Mucosa of rectum (tissue), 2 donors: ENCODE measurements around the gene FUT7.

Experiments
- H3K27ac ChIP-seq, 2 donors: one replicate each; pipeline ENCODE4 v1.7.0; 2013; ENCODE audit warnings: inconsistent platforms in 2 of 2, low read depth in 2 of 2, low read length in 2 of 2
- H3K27me3 ChIP-seq, 2 donors: one replicate each; pipeline ENCODE4 v1.7.0; 2013; ENCODE audit warnings: low read length in 2 of 2; ENCODE audit not compliant: control insufficient read depth in 2 of 2, insufficient read depth in 2 of 2
- H3K36me3 ChIP-seq, 2 donors: one replicate each; pipeline ENCODE4 v1.7.0; 2013; ENCODE audit warnings: low read length in 2 of 2; ENCODE audit not compliant: control insufficient read depth in 2 of 2, insufficient read depth in 2 of 2
- H3K4me1 ChIP-seq, 2 donors: one replicate each; pipeline ENCODE4 v1.7.0; 2013; ENCODE audit warnings: low read length in 2 of 2, mild to moderate bottlenecking in 1 of 2; ENCODE audit not compliant: control insufficient read depth in 2 of 2, insufficient read depth in 2 of 2
- H3K4me3 ChIP-seq, 2 donors: one replicate each; pipeline ENCODE4 v1.7.0; 2013; ENCODE audit warnings: low read length in 2 of 2
- H3K9ac ChIP-seq, 2 donors: one replicate each; pipeline ENCODE4 v1.7.0; 2013; ENCODE audit warnings: low read length in 2 of 2, low read depth in 1 of 2, mild to moderate bottlenecking in 1 of 2
- H3K9me3 ChIP-seq, 2 donors: one replicate each; pipeline ENCODE4 v1.7.0; 2013; ENCODE audit warnings: low read length in 2 of 2; ENCODE audit not compliant: control insufficient read depth in 2 of 2
- donor health status: healthy.
- donor health status: Normal muscosa, but diverticular disease.

FUT7 gene

DNA sequence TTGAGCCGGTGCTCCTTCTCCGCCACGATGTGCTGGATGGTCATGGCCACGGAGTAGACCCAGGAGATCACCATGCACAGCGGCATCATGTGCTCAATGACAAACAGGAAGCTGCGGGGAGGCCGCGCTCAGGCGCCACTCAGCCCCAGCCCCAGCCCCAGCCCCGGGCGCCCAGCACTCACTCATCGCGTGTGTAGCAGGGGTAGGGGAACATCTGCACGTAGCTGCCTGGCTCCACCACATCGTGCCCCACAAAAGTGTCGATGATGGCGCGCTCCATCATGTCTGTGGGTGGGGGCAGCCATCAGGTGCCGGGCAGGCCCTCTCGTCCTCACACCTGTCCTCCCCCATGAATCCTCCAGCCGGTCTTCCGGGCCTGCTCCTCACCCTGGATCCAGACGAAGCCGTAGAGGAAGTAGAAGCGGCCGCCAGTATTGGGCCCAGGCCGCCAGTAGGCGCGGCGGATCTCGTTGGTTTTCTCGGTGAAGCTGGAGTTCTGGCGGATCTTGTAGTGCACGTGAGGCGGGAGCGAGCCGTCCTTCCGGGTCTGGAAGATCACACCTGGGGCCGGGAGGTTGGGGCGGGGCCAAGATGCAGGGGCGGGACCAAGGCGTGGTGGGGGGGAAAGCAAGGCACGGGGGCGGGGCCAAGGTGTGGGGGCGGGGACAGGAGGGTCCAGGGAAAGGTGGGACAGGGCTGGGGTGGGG is 13.9 kb downstream of the FUT7 start:
- Histone ChIP-seq H3K36me3 (peaks cover 12 to 16% of the 10 kb centered on the region in 2 donors), H3K9ac (no peak overlapping the region), H3K27me3 (no peaks in the 10 kb centered on the region), H3K9me3 (no peaks in the 10 kb centered on the region), H3K4me1 (peaks cover 8 to 15% of the 10 kb centered on the region in 2 donors), H3K4me3 (no peak overlapping the region), H3K27ac (no peak overlapping the region)

DNA sequence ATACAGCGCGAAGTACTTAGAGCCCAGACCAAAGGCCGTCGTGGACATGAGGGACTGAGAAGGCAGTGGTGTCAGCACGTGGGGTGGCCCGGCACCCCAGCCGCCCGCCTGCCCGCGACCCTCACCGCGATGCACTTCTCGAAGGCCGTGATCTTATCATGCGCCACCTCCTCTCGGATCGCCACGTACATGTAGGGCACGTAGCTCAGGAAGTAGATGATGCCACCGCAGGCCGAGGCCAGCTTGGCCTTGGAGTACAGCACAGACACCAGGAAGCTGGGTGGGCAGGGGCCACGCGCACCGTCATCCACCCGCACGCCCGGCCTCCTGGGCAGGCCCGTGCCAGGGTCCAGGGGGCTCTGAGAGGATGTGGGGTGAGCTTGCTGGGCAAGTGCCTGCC is 14.8 kb downstream of the FUT7 start:
- Histone ChIP-seq H3K36me3 (peaks cover 15 to 18% of the 10 kb centered on the region in 2 donors), H3K9me3 (no peaks in the 10 kb centered on the region), H3K4me3 (no peak overlapping the region), H3K27ac (no peak overlapping the region), H3K4me1 (peaks cover 4 to 7% of the 10 kb centered on the region in 2 donors), H3K27me3 (no peaks in the 10 kb centered on the region), H3K9ac (no peak overlapping the region)

DNA sequence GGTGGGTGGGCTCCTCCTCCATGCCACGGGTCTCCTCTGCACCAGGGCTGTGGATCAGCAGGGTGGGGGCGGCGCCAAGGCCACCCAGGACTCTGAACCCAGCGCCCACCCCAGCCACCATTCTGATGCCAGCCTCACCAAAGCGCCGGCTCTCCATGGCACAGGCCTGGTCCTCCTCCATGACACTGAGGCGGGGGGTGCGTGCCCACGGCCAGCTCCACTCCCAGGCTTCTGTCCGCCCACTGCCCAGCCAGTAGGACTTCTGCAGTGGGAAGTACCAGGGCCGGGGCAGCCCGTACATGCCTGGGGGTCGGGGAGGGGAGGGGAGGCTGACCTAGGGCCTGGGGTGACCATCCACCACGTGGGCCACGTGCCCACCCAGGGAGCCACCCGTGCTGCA is 15.5 kb downstream of the FUT7 start:
- Histone ChIP-seq H3K9ac (no peak overlapping the region), H3K36me3 (peaks cover 15 to 18% of the 10 kb centered on the region in 2 donors), H3K27ac (no peak overlapping the region), H3K4me3 (no peak overlapping the region), H3K27me3 (no peaks in the 10 kb centered on the region), H3K4me1 (peaks cover under 1 to 3% of the 10 kb centered on the region in 2 donors), H3K9me3 (no peaks in the 10 kb centered on the region)

DNA sequence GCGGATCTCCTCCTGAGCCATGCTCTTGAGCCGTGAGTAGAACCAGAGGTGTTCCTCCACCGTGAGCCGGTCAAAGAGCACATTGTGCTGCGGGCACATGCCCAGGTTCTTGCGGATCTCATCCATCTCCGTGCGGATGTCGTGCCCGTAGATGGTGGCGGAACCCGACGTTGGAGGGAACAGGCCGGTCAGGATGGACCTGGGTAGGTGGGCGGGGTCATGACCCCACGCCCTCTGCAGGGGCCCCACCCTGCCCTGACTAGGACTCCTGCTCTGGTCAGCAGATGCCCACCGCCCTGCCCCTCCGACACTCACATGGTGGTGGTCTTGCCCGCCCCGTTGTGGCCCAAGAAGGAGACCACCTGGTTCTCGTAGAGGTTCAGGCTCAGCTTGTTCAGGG is 15.9 kb downstream of the FUT7 start:
- Histone ChIP-seq H3K4me3 (no peak overlapping the region), H3K27me3 (no peaks in the 10 kb centered on the region), H3K9ac (no peak overlapping the region), H3K27ac (no peak overlapping the region), H3K9me3 (no peaks in the 10 kb centered on the region), H3K36me3 (peaks cover 15 to 18% of the 10 kb centered on the region in 2 donors), H3K4me1 (no peaks in the 10 kb centered on the region)

DNA sequence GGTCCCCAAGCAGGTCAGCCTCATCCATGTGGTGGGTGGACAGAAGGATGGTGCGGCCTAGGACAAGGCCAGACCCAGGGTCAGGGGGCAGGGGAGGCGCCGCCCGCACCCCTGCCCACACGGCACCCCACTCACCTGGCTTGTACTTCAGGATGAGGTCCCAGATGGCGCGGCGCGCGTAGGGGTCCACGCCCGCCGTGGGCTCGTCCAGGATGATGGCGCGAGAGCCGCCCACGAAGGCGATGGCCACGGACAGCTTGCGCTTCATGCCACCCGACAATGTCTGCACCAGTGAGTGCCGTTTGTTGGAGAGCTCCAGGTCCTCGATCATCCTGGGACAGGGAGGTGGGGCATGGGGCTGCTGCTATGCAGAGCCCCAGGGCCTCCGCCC is 16.4 kb downstream of the FUT7 start:
- H3K9ac ChIP-seq, result no peak overlapping the region
- no peaks in the 10 kb centered on the region for H3K9me3 ChIP-seq
- H3K36me3 ChIP-seq, result peaks cover 15 to 18% of the 10 kb centered on the region in 2 donors
- no peak overlapping the region for H3K27ac ChIP-seq
- no peak overlapping the region for H3K4me3 ChIP-seq
- H3K27me3 ChIP-seq, result no peaks in the 10 kb centered on the region
- no peaks in the 10 kb centered on the region for H3K4me1 ChIP-seq

DNA sequence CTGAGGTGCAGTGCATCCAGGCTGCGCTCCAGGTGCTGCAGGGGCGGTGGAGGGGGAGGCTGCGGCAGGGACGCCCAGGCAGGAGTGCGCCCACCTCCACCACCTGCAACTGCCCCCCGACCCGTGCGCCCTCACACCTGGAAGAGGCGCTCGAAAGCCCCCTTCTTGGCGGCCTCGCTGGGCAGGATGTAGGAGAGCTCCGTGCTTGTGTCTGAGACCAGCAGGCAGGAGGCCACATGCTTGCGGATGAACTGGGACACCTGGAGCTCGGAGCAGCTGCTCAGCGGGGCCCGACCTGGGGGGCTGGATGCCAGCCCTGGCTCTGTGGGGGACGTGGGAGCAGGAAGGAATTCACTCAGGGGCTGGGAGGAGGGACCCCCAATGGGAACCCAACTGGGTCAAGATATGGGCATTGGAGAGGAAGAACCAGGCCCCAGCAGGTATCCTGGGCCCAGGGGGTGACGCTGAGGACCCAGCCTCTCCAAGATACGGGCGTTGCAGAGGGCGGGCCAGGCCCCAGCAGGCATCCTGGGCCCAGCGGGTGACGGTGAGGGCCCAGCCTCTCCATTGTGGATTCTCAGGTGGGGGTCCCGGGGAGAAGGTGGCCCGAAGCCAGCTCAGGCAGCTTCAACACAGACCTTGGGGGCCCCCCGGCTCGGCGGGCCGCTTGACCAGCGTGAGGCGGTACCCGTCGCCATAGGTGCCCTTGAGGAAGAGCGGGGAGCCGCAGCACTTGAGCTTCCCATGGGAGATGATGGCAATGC is 16.9 kb downstream of the FUT7 start:
- Histone ChIP-seq H3K4me3 (no peak overlapping the region), H3K4me1 (no peaks in the 10 kb centered on the region), H3K36me3 (peaks cover 15 to 18% of the 10 kb centered on the region in 2 donors), H3K9ac (no peak overlapping the region), H3K9me3 (no peaks in the 10 kb centered on the region), H3K27me3 (no peaks in the 10 kb centered on the region), H3K27ac (no peak overlapping the region)

DNA sequence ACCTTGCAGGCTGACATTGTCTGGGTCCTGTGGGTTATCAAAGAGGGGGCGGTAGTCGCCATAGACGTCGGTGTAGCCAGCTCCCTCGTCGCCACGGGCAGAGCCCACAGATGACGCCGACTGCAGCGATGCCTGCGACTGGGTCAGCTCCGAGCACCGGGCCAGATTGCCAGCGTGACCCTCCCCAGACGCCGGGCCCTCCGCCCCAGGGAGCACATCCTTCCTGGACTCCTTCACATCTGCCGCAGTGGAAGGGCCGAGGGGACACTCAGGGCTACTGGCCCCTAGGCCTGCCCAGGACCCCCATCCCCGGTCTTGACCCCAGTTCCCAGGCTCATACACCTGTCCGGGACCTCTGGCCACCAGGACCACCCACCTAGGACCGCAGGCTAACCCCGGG is 17.7 kb downstream of the FUT7 start:
- no peak overlapping the region for H3K27ac ChIP-seq
- H3K36me3 ChIP-seq, result peaks cover 15 to 22% of the 10 kb centered on the region in 2 donors
- no peak overlapping the region for H3K4me3 ChIP-seq
- no peaks in the 10 kb centered on the region for H3K9me3 ChIP-seq
- no peaks in the 10 kb centered on the region for H3K4me1 ChIP-seq
- no peaks in the 10 kb centered on the region for H3K27me3 ChIP-seq
- H3K9ac ChIP-seq, result no peak overlapping the region

GRCh38 chr9:137013571-137013940 is 18.3 kb downstream of the FUT7 start:
- Histone ChIP-seq H3K36me3 (peaks cover 15 to 22% of the 10 kb centered on the region in 2 donors), H3K4me3 (no peak overlapping the region), H3K27ac (no peak overlapping the region), H3K27me3 (no peaks in the 10 kb centered on the region), H3K4me1 (no peaks in the 10 kb centered on the region), H3K9ac (no peak overlapping the region), H3K9me3 (no peaks in the 10 kb centered on the region)

GRCh38 chr9:137012694-137013570 is 19.0 kb downstream of the FUT7 start:
- Histone ChIP-seq H3K4me3 (no peak overlapping the region), H3K27me3 (no peaks in the 10 kb centered on the region), H3K9ac (no peak overlapping the region), H3K27ac (no peak overlapping the region), H3K36me3 (peaks cover 15 to 22% of the 10 kb centered on the region in 2 donors), H3K9me3 (no peaks in the 10 kb centered on the region), H3K4me1 (no peaks in the 10 kb centered on the region)
